Measurements from ENCODE around the gene CACNB2.

The CACNB2 gene

DNA sequence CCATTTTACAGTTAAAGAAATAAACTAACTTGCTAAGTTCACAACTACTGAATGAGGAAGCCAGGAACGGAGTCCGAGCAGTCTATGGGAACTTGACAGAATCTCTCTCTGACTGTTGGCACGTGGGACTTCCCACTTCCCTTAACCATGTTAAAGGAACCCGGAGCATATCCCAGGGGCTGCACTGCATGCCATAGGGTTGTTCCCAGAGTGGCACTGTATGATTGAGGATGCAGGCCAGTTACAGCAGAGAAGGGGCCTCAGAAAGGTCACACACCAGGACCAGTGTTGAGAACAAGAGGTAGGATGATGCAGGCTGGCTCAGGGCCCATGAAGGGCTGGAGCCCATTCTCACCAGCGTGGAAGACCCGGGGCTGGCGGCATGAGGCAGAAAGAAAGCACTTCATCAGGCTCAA, 309.4 kb downstream of the CACNB2 start:
- no peaks in the 10 kb centered on the region for H3K4me1 ChIP-seq (ENCODE audit: control insufficient read depth in 5 of 5, insufficient read depth in 5 of 5, low read length in 5 of 5)
- no peaks in the 10 kb centered on the region for H3K27me3 ChIP-seq (ENCODE audit: control insufficient read depth in 5 of 5, insufficient read depth in 4 of 5, low read length in 5 of 5)
- H3K9ac ChIP-seq (ENCODE audit: low read length in 5 of 5), result no peak overlapping the region
- H3K9me3 ChIP-seq (ENCODE audit: control insufficient read depth in 5 of 5, low read length in 5 of 5), result no peaks in the 10 kb centered on the region
- no peaks in the 10 kb centered on the region for H3K36me3 ChIP-seq (ENCODE audit: control insufficient read depth in 5 of 5, insufficient read depth in 5 of 5, low read length in 5 of 5)
- H3K27ac ChIP-seq (ENCODE audit: low read depth, low read length), result no peak overlapping the region
- no peak overlapping the region for H3K4me3 ChIP-seq (ENCODE audit: low read depth in 1 of 5, low read length in 5 of 5)

DNA sequence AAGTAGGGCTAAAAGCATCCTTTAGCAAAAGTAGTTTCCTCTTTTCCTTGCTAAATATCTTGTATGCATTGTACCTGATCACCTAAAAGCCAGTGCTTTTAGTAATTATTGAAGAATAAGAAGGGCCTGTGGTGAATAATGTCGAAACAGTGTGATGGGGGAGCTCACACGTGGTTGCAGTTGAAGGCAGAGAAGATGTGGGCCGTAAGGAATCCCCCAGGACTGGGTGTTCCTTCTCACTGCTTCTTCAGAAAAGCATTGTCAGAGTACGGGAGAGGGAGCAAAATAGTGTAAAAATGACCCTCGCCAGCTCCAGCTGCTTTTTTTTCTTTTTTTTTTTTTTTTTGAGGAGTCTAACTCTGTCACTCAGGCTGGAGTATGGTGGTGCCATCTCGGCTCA, 310.1 kb downstream of the CACNB2 start:
- H3K4me3 ChIP-seq (ENCODE audit: low read depth in 1 of 5, low read length in 5 of 5), result no peak overlapping the region
- no peaks in the 10 kb centered on the region for H3K27me3 ChIP-seq (ENCODE audit: control insufficient read depth in 5 of 5, insufficient read depth in 4 of 5, low read length in 5 of 5)
- no peak overlapping the region for H3K9ac ChIP-seq (ENCODE audit: low read length in 5 of 5)
- no peaks in the 10 kb centered on the region for H3K4me1 ChIP-seq (ENCODE audit: control insufficient read depth in 5 of 5, insufficient read depth in 5 of 5, low read length in 5 of 5)
- H3K9me3 ChIP-seq (ENCODE audit: control insufficient read depth in 5 of 5, low read length in 5 of 5), result no peaks in the 10 kb centered on the region
- no peak overlapping the region for H3K27ac ChIP-seq (ENCODE audit: low read depth, low read length)
- H3K36me3 ChIP-seq (ENCODE audit: control insufficient read depth in 5 of 5, insufficient read depth in 5 of 5, low read length in 5 of 5), result no peaks in the 10 kb centered on the region

DNA sequence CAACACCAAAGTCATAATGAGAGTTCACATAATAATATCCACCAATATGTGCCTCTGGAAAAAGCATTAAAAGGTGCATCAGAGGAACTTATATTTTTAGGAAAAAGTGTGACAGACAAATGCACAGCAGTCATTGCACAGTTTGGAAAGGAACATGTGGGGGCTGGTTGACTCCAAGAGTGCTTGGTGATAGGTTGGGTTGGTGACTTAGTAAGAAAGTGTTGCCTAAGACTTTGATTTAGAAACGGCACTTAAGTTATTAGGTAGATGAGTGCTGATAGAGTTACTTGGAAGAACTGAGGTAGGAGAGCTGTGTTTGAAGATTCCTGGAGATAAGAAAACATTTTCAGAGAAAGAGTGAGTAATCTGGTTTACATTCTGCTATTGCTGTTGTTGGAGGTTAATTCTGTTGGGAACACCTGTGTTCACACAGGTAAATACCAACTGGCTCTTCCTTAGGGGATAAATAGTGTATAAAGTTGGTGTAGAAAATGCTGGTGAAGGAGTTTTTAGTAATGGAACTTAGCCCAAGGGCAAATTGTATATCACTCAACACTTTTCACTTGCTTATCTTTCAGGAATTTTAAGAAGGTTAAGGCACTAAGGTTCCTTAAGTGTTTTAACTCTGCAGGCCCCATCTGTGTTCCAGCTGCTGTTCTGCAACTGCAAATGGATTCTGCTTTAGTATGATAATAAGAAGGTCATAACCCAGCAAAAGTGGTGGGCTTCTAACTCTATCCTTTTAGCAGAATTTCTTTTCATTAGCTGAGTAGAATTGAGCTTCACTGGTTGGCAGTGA, 315.1 kb downstream of the CACNB2 start:
- H3K36me3 ChIP-seq (ENCODE audit: control insufficient read depth in 5 of 5, insufficient read depth in 5 of 5, low read length in 5 of 5), result no peaks in the 10 kb centered on the region
- H3K9ac ChIP-seq (ENCODE audit: low read length in 5 of 5), result no peak overlapping the region
- H3K4me3 ChIP-seq (ENCODE audit: low read depth in 1 of 5, low read length in 5 of 5), result no peak overlapping the region
- no peak overlapping the region for H3K27ac ChIP-seq (ENCODE audit: low read depth, low read length)
- H3K4me1 ChIP-seq (ENCODE audit: control insufficient read depth in 5 of 5, insufficient read depth in 5 of 5, low read length in 5 of 5), result no peaks in the 10 kb centered on the region
- no peaks in the 10 kb centered on the region for H3K27me3 ChIP-seq (ENCODE audit: control insufficient read depth in 5 of 5, insufficient read depth in 4 of 5, low read length in 5 of 5)
- no peaks in the 10 kb centered on the region for H3K9me3 ChIP-seq (ENCODE audit: control insufficient read depth in 5 of 5, low read length in 5 of 5)

DNA sequence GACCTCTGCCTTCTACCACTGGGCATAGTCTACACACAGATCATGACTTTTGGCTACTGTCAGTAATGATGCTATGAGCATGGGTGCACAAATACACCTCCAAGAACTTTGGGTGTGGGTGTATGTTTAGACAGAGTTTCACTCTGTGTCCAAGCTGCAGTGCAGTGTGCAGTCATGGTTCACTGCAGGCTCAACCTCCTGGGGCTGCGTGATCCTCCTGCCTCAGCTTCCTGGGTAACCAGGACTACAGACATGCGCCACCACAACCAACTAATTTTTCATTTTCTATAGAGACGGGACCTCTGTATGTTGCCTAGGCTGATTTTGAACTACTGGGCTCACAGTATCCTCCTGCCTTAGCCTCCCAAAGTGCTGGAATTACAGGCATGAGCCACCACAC, 316.8 kb downstream of the CACNB2 start:
- no peak overlapping the region for H3K4me3 ChIP-seq (ENCODE audit: low read depth in 1 of 5, low read length in 5 of 5)
- H3K4me1 ChIP-seq (ENCODE audit: control insufficient read depth in 5 of 5, insufficient read depth in 5 of 5, low read length in 5 of 5), result no peaks in the 10 kb centered on the region
- no peak overlapping the region for H3K9ac ChIP-seq (ENCODE audit: low read length in 5 of 5)
- H3K36me3 ChIP-seq (ENCODE audit: control insufficient read depth in 5 of 5, insufficient read depth in 5 of 5, low read length in 5 of 5), result no peaks in the 10 kb centered on the region
- H3K27me3 ChIP-seq (ENCODE audit: control insufficient read depth in 5 of 5, insufficient read depth in 4 of 5, low read length in 5 of 5), result no peaks in the 10 kb centered on the region
- no peaks in the 10 kb centered on the region for H3K9me3 ChIP-seq (ENCODE audit: control insufficient read depth in 5 of 5, low read length in 5 of 5)
- no peak overlapping the region for H3K27ac ChIP-seq (ENCODE audit: low read depth, low read length)

DNA sequence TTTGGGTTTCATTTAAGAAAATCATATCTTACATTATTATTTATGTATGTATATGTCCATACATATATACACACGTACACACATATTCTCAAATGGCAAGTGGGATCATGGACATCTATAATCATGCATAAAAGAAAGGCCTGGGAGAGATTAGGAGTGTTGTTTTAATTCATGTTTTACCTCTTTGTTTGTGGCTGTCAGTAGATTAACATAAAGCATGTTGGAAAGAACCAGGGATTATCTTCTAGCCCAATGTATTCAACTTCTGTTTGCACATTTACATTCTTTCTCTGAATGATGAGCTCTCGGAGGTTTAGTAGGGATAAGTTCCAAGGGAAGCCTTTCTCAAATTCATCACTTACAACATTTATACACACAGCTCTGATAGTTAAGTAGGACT, 319.8 kb downstream of the CACNB2 start:
- Histone ChIP-seq H3K4me1 (ENCODE audit: control insufficient read depth in 5 of 5, insufficient read depth in 5 of 5, low read length in 5 of 5) (no peaks in the 10 kb centered on the region), H3K4me3 (ENCODE audit: low read depth in 1 of 5, low read length in 5 of 5) (no peak overlapping the region), H3K27me3 (ENCODE audit: control insufficient read depth in 5 of 5, insufficient read depth in 4 of 5, low read length in 5 of 5) (no peaks in the 10 kb centered on the region), H3K9ac (ENCODE audit: low read length in 5 of 5) (no peak overlapping the region), H3K36me3 (ENCODE audit: control insufficient read depth in 5 of 5, insufficient read depth in 5 of 5, low read length in 5 of 5) (no peaks in the 10 kb centered on the region), H3K9me3 (ENCODE audit: control insufficient read depth in 5 of 5, low read length in 5 of 5) (no peaks in the 10 kb centered on the region), H3K27ac (ENCODE audit: low read depth, low read length) (no peak overlapping the region)

DNA sequence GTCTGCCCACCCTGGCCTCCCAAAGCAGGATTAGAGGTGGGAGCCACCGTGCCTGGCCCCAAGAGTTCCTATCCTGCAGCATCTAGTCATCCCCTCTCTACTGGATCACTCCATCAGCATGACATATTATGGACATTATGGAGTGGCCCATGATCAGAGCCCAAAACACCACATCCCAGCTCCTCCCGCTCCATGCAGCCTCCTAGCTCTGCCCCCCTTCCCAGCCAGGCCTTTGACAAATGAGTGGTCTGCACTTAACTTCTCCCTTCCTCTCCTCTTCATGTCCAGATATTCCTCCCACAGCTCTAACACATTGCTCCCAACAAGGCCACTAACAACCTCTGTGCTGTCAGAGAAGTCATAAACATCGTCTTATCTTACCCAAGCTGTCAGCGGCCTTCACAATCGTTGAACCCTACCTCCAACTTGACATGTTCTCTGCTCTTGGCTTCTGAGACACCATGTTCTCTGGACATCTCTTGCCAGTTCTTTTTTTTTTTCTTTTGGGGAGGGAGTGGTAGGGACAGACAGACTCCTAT, 323.5 kb downstream of the CACNB2 start:
- Histone ChIP-seq H3K36me3 (ENCODE audit: control insufficient read depth in 5 of 5, insufficient read depth in 5 of 5, low read length in 5 of 5) (no peaks in the 10 kb centered on the region), H3K27ac (ENCODE audit: low read depth, low read length) (no peak overlapping the region), H3K9me3 (ENCODE audit: control insufficient read depth in 5 of 5, low read length in 5 of 5) (no peaks in the 10 kb centered on the region), H3K9ac (ENCODE audit: low read length in 5 of 5) (no peak overlapping the region), H3K4me3 (ENCODE audit: low read depth in 1 of 5, low read length in 5 of 5) (no peak overlapping the region), H3K27me3 (ENCODE audit: control insufficient read depth in 5 of 5, insufficient read depth in 4 of 5, low read length in 5 of 5) (no peaks in the 10 kb centered on the region), H3K4me1 (ENCODE audit: control insufficient read depth in 5 of 5, insufficient read depth in 5 of 5, low read length in 5 of 5) (no peaks in the 10 kb centered on the region)

DNA sequence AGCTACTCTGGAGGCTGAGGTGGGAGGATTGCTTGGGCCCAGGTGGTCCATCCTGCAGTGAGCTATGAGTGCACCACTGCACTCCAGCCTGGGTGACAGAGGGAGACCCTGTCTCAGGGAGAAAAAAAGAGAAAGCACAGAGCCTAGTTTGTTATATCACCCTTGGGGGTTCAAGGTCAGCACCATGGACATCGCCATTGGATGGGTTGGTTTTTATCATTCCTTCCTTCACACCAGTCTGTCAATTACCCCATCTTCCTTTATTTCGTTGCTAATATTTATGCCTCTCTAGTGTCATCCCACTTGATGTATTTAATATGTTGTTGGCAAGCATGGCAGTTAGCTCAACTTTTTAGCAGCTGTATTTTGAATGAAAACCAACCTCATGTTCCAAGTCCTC, 328.9 kb downstream of the CACNB2 start:
- Histone ChIP-seq H3K27ac (ENCODE audit: low read depth, low read length) (no peak overlapping the region), H3K4me3 (ENCODE audit: low read depth in 1 of 5, low read length in 5 of 5) (no peak overlapping the region), H3K36me3 (ENCODE audit: control insufficient read depth in 5 of 5, insufficient read depth in 5 of 5, low read length in 5 of 5) (no peaks in the 10 kb centered on the region), H3K9me3 (ENCODE audit: control insufficient read depth in 5 of 5, low read length in 5 of 5) (no peaks in the 10 kb centered on the region), H3K9ac (ENCODE audit: low read length in 5 of 5) (no peak overlapping the region), H3K27me3 (ENCODE audit: control insufficient read depth in 5 of 5, insufficient read depth in 4 of 5, low read length in 5 of 5) (no peaks in the 10 kb centered on the region), H3K4me1 (ENCODE audit: control insufficient read depth in 5 of 5, insufficient read depth in 5 of 5, low read length in 5 of 5) (no peaks in the 10 kb centered on the region)

DNA sequence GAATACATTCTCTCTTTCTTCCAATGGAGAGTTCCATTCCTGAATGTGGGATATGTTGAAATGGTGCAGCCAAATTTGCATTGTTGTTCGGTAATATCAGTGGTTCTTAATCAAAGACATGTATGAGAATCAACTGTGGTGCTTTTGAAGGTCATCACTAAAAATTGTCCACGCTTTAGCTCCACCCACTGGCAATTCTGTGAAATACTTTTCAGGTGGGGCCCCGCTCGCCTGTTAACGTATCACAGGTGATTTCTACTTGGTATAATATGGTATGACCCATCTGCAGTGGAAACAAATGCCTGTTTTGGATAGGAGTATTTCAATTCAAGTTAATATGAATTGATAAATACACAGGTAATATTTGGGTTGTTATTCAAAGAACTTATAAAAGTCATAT, 332.8 kb downstream of the CACNB2 start:
- no peak overlapping the region for H3K27ac ChIP-seq (ENCODE audit: low read depth, low read length)
- no peaks in the 10 kb centered on the region for H3K36me3 ChIP-seq (ENCODE audit: control insufficient read depth in 5 of 5, insufficient read depth in 5 of 5, low read length in 5 of 5)
- peaks cover 0 to 2% (median 0%) of the 10 kb centered on the region in 5 donors for H3K9me3 ChIP-seq (ENCODE audit: control insufficient read depth in 5 of 5, low read length in 5 of 5)
- H3K4me3 ChIP-seq (ENCODE audit: low read depth in 1 of 5, low read length in 5 of 5), result no peak overlapping the region
- no peak overlapping the region for H3K9ac ChIP-seq (ENCODE audit: low read length in 5 of 5)
- H3K27me3 ChIP-seq (ENCODE audit: control insufficient read depth in 5 of 5, insufficient read depth in 4 of 5, low read length in 5 of 5), result peaks cover 0 to 3% (median 0%) of the 10 kb centered on the region in 5 donors
- H3K4me1 ChIP-seq (ENCODE audit: control insufficient read depth in 5 of 5, insufficient read depth in 5 of 5, low read length in 5 of 5), result no peaks in the 10 kb centered on the region

DNA sequence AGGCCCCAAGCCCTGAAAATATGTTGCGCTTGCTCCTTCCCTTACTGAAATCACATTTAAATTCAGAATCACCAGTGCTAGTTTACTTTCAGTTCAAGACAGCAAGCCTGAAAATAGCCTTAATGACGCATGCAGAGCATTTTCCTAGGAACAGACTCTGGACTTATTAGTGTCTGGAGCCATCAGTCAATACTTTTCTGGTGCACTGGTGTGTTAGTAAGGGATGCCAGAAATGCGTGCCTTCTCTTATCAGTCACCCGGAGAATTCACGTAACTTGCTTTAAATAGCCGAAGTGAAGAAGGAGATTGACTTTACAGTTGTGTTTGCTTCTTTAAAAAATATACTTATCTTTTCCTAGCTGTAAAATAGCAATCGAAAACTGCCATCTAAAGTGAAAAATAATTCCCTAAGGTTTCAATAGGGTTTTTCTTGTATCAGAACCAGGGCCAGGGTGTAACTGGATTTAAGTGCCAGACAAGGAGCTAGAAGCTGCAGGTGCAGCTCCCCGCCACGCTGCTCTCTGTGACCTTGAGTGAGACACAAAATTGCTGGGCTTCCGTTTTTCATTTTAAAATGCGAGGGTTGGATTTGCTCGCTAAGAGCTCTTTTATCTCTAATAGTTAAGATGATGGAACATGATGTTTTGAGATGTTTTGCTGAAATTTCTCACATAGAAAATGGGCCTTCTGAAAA, 333.3 kb downstream of the CACNB2 start:
- no peak overlapping the region for H3K4me3 ChIP-seq (ENCODE audit: low read depth in 1 of 5, low read length in 5 of 5)
- peaks cover 0 to 3% (median 0%) of the 10 kb centered on the region in 5 donors for H3K27me3 ChIP-seq (ENCODE audit: control insufficient read depth in 5 of 5, insufficient read depth in 4 of 5, low read length in 5 of 5)
- H3K36me3 ChIP-seq (ENCODE audit: control insufficient read depth in 5 of 5, insufficient read depth in 5 of 5, low read length in 5 of 5), result no peaks in the 10 kb centered on the region
- H3K9ac ChIP-seq (ENCODE audit: low read length in 5 of 5), result no peak overlapping the region
- no peaks in the 10 kb centered on the region for H3K4me1 ChIP-seq (ENCODE audit: control insufficient read depth in 5 of 5, insufficient read depth in 5 of 5, low read length in 5 of 5)
- no peak overlapping the region for H3K27ac ChIP-seq (ENCODE audit: low read depth, low read length)
- H3K9me3 ChIP-seq (ENCODE audit: control insufficient read depth in 5 of 5, low read length in 5 of 5), result peaks cover 0 to 2% (median 0%) of the 10 kb centered on the region in 5 donors

DNA sequence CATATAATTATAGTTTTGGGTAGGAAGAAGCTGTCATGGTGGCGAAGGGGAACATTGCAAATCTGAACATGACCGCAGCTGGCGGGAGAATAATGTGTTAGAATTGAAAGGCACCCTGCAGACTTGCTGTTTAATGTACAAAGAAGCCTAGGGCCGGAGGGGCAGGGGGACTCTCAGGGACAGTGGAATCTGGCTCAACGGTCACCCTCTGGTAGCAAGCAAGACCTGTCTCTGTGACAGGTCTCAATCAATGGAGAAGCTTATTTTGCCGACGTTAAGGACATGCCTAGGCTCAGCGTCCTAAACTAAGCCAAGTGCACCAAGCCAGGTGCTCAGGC, 333.9 kb downstream of the CACNB2 start:
- Histone ChIP-seq H3K9ac (ENCODE audit: low read length in 5 of 5) (no peak overlapping the region), H3K36me3 (ENCODE audit: control insufficient read depth in 5 of 5, insufficient read depth in 5 of 5, low read length in 5 of 5) (no peaks in the 10 kb centered on the region), H3K9me3 (ENCODE audit: control insufficient read depth in 5 of 5, low read length in 5 of 5) (peaks cover 0 to 2% (median 0%) of the 10 kb centered on the region in 5 donors), H3K4me1 (ENCODE audit: control insufficient read depth in 5 of 5, insufficient read depth in 5 of 5, low read length in 5 of 5) (no peaks in the 10 kb centered on the region), H3K27me3 (ENCODE audit: control insufficient read depth in 5 of 5, insufficient read depth in 4 of 5, low read length in 5 of 5) (peaks cover 0 to 3% (median 0%) of the 10 kb centered on the region in 5 donors), H3K4me3 (ENCODE audit: low read depth in 1 of 5, low read length in 5 of 5) (no peak overlapping the region), H3K27ac (ENCODE audit: low read depth, low read length) (no peak overlapping the region)
